Smooth muscle cell of the brain vasculature (primary cell): ENCODE data around the gene FABP1.
A peak's percentile ranks its signal among the peaks of the same experiment; 100 is the strongest.

ENCODE experiments used
- DNase-seq: peaks from one replicate; pipeline ENCODE4 v3.0.0-alpha.2; 2012; ENCODE audit warnings: low read depth, low spot score

FABP1 gene

GRCh38 chr2:88127888-88128653 lies at the start of gene FABP1:
FABP1 (minus strand) TSS chr2:88128062; CDS start chr2:88128017, 45 bp downstream.
- DNase-seq: no peak

DNA sequence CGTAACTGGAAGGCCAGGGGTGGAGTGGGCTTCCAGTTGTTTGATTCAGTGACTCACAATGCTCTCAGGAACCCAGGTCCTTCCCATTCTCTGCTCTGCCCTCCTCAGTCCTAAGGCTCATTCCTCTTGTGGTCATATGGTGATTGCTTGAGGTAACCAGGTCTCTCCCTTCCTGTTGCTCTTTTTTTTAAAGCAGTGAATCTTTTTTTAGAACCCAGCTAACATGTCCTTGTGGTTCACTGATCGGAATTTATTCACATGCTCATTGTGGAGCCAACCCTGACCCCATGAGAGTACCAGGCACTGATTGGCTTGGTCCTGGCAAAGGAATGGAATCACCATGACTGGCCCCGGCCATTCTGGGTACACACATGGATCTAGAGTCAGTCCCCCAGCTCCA lies 49.7 kb upstream of the FABP1 start:
- no peak for DNase-seq

DNA sequence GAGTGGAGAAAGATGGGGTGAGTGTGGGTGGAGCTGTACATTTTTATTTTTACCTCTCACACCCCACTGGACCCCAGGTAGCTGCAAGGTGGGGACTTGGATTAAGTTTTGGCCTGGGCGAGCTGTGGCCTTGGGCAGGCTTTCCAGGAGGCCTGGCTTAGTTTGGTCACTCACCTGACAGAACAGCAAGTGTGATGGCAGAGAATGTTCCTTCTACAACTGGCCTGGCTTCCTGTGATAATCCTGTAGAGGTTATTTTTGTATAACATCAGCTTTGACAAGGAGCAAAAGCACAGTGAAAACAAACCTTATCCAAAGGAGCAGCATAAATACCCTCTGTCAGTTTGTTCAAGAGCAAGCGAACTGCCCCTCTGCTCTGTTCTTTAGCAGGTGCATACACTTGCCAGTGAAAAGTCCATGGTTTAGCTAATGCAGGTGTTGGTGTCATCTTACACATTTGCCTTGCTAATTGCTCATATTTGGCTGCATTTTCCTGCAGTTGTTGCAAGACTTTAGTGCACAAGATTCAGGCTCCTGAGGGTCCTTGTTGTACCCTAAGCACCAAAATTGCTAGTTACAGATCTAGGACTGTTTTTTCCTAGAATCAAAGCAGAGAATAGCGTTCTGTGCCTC lies 48.6 kb upstream of the FABP1 start:
- DNase-seq: no peak

GRCh38 chr2:88172882-88173281 lies 45.0 kb upstream of the FABP1 start:
- no peak for DNase-seq

DNA sequence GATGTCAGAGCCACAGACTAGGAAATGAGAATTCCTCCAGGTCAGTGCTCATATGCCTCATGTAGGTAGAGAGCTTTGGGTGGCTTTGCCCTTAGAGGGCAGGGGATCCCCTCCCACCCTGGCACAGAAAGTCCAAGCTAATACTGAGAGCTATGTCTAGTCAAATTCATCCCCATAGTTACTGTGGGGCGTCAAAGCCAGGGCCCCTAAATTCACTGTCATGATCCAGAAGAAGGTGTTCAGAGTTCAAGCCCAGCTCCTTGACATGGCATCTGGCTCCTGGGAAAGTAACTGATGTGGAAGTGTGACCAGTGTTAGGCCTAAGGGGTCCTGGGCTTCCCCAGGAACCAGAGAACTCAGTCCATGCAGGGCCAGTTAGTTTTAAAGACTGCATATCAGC lies 44.1 kb upstream of the FABP1 start:
- DNase-seq: no peak

- DNase-seq: no peak
Measured at GRCh38 chr2:88170472-88170892, 42.6 kb upstream of the FABP1 start.

DNA sequence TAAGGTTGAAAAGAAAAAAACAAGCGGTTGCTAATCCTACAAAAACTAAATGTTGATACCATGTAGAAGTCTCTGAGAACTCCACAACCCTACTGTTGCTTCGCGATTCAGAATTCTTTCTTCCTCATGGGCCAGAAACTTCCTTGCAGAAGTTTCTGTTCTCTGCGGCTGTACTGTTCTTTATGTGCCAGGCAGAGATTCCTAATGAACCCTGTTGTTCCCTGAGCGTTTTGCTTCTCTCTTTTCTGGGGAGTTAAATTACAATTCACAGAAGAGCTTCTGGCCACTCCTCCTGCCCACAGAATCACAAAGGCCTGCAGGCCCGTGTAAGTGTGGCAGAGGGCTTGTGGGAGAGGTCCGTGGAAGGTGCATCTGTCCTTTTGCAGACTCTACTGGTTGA lies 40.5 kb upstream of the FABP1 start:
- no peak for DNase-seq

GRCh38 chr2:88167740-88168139 lies 39.9 kb upstream of the FABP1 start:
- no peak for DNase-seq

GRCh38 chr2:88165332-88166003 lies 37.6 kb upstream of the FABP1 start:
- no peak for DNase-seq

- DNase-seq: no peak
Measured at GRCh38 chr2:88161446-88162244, 33.8 kb upstream of the FABP1 start.

GRCh38 chr2:88160517-88160916 lies 32.7 kb upstream of the FABP1 start:
- no peak for DNase-seq

GRCh38 chr2:88159955-88160415 lies 32.1 kb upstream of the FABP1 start:
- peak; percentile 35 for DNase-seq

GRCh38 chr2:88159481-88159880 lies 31.6 kb upstream of the FABP1 start:
- no peak for DNase-seq

GRCh38 chr2:88148929-88149438 lies 21.1 kb upstream of the FABP1 start:
- no peak for DNase-seq

DNA sequence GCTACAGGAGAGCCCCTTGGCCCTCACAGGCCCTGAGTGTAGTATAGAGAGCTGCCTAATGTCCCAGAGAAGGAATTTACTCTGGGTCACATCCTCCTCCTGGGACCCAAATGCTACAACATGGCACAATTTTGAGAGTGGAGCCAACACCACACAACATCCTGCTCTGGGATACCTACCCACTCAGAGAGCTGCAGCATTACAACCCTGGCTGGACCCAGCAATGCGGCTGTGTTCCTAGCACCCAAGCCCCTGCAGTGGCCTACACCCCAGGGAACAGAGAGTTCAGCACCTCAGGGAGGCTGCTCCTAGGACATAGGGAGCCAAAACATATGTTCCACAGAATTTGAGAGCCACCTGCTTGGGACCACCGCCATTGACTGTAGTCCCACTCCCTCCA lies 19.3 kb upstream of the FABP1 start:
- no peak for DNase-seq

- no peak for DNase-seq
Measured at GRCh38 chr2:88146590-88146989, 18.7 kb upstream of the FABP1 start.

DNA sequence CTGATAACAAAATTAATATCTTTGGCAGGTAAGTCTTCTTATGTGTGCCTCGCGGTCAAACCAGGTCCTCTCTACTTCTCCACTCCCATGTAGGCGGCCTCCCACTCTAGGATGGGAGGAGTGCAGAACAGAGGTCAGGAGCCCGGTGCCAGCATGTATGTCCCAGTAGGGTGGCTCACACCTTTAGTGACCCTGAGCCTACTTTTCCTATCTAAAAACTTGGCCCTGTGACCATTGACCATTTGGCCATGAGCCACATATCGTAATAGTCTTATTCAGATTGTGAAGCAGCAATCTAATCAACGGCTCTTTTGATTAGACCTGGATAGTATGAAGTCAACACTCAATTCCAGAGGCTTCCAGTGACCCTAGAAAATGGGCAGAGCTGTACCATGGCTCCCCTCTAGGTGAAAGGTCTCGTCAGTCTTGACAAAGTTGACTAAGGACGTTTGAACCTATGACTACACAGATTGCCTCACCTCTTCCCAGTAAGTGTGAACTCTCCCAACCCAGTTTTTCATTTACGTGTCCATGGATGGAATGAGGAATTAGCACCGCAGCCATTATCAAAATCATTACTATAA lies 17.1 kb upstream of the FABP1 start:
- DNase-seq: no peak

GRCh38 chr2:88144271-88144670 lies 16.4 kb upstream of the FABP1 start:
- no peak for DNase-seq

DNA sequence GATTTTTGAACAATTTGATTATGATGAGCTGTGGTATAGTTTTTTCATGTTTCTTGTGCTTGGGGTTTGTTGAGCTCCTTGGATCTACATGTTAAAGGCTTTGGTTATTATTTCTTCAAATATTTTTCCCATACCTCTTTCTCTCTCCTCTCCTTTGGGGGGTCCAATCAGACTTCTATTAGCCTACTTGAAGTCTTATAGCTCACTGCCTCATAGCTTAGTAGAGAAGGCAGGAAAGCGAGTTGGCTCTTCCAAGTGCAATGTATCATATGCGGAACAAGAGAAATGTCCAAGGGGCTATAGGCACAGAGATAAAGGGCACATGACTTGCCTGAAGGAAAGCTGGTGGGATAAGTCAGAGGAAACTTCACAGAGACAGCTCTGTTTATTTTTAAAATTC lies 14.1 kb upstream of the FABP1 start:
- DNase-seq: no peak

GRCh38 chr2:88139804-88140203 lies 11.9 kb upstream of the FABP1 start:
- DNase-seq: no peak

DNA sequence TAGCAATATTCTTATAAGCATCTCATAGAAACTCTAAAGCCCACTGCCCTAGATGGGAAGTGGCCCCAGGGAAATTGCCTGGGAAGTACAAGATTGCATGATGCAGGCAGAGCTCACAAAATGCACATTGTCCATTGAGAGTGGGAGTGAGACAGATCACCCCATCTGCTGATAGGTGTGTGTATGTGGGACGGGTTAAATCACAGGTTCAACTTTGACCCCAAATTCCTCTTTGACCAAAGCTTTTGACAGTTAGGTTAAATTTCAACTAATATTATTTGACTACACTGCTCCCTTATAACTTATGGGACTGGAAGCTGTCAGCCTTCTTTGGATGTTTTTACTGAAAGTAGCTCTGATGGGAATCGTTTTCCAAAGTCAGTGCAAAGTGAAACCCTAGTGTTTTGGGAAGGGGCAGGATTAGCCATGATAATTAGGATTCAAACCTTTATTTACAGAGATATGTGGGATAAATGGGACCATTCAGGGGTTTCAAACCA lies 11.4 kb upstream of the FABP1 start:
- no peak for DNase-seq
